DLD1 (cell line): ENCODE results near the gene EXO5.
"Not testable (repeated sequence)": the region's sequence is repeated elsewhere in the genome, so short reads cannot be mapped to it uniquely, and the experiment has no call there.

ENCODE experiments used
- in situ Hi-C: cut with HindIII; loops from 2 replicates; pipeline ENCODE4 v1.10.0; 2017; ENCODE audit warnings: low sequenced_read_pairs

The EXO5 gene, protein sequence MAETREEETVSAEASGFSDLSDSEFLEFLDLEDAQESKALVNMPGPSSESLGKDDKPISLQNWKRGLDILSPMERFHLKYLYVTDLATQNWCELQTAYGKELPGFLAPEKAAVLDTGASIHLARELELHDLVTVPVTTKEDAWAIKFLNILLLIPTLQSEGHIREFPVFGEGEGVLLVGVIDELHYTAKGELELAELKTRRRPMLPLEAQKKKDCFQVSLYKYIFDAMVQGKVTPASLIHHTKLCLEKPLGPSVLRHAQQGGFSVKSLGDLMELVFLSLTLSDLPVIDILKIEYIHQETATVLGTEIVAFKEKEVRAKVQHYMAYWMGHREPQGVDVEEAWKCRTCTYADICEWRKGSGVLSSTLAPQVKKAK

GRCh38 chr1:40508375-40509341 lies at the start of gene EXO5:
Gene EXO5, plus strand, starts transcription at chr1:40508767. Its CDS starts 5,778 bp downstream, at chr1:40514545.
- in situ Hi-C loops, result no loop called here

- in situ Hi-C loops, result no loop called here
Observed at GRCh38 chr1:40462956-40463590, 45.5 kb upstream of the EXO5 start.

- in situ Hi-C loops, result no loop called here
Observed at GRCh38 chr1:40469327-40469726, 39.2 kb upstream of the EXO5 start.

DNA sequence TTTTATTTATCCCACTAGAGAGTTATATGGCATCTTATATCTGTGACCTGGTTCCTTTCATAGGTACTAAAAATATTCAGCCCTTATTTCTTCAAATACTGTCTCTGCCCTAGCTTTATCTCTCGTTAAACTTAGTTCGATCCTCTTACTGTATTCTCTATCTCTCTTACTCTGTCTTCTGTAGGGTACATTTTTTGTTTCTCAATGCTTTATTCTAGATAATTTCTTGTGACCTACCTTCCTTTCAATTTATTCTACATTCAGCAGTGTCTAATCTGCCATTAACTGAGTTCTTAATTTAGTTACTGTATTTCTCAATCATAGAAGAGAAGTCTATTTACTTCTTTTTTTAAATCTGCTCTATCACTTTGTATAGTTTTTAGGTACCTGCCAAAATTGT lies 33.3 kb upstream of the EXO5 start:
- in situ Hi-C loops, result no loop called here

DNA sequence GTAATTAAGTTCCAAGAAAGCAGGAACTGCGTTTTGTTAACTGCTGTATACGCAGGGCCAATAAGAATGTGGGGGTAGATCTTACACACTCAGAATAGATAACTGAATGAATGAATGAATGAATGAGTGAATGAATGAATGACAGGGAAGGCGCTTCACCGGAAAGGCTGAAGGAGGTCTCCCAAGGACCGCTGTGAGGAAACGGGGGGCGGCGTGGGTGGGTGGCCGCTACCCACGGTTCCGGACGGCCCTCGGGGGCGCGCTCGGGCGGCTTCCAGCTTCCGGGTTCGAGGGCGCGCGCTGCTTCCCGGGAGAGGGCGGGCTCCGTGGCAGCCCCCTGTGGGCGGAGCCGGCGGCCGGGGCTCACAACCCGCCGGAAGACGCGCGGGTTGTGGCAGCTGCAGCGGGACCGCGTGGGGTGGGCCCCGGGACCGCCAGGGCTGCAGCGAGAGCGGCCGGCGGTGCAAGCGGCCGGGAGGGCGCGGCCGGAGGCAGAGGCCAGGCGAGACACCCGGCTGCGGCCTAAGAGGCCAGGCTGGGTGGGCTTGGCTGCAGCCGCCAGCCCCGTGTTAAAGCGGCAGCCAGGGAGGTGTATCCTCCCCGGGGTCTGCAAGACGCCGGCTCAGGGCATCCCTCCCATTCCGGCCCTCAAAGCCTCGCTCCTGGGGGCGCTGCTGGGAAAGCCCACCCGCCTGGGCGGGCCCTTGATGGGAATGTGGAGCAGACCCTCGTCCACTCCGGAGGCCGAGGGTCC lies 31.5 kb upstream of the EXO5 start, which contains the start of gene ZFP69:
TSS of gene ZFP69 (plus strand) at position 367 of the 754 bp plus-strand sequence. CDS start 2,072 bp downstream, outside the sequence.
- in situ Hi-C loops, result no loop called here

- in situ Hi-C loops, result no loop called here
Observed at GRCh38 chr1:40477678-40478053, 30.9 kb upstream of the EXO5 start.

- in situ Hi-C loops, result no loop called here
Observed at GRCh38 chr1:40478276-40478675, 30.3 kb upstream of the EXO5 start.

DNA sequence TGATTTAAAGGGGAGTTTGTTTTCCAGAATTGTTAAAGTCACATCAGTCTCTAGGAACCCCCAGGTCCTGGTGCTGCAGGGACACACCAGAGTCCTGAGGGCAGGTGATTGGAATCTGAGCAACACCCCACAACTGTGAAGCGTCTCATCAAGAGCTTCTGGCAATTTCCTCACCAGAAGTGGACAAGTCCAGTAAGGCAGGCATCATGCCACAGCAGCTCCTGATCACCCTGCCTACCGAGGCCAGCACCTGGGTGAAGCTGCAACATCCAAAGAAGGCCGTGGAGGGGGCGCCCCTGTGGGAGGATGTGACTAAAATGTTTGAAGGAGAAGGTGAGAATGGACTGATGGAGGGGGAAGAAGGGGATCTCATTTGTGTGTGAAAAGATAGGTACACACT lies 29.4 kb upstream of the EXO5 start:
- in situ Hi-C loops, result no loop called here

DNA sequence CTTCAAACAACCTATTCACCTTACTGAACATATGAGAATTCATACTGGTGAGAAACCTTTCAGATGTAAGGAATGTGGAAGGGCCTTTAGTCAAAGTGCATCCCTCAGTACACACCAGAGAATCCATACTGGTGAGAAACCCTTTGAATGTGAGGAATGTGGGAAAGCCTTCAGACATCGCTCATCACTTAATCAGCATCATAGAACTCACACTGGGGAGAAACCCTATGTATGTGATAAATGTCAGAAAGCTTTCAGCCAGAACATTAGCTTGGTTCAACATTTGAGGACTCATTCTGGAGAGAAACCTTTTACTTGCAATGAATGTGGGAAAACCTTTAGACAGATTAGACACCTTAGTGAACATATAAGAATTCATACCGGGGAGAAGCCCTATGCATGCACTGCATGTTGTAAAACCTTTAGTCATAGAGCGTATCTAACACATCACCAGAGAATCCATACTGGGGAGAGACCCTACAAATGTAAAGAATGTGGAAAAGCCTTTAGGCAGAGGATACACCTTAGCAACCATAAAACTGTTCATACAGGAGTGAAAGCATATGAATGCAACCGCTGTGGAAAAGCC lies 13.2 kb upstream of the EXO5 start:
- in situ Hi-C loops, result no loop called here

GRCh38 chr1:40502651-40503050 lies 5.9 kb upstream of the EXO5 start:
- in situ Hi-C loops, result not testable (repeated sequence)

- in situ Hi-C loops, result no loop called here
Observed at GRCh38 chr1:40507973-40508372, 594 bp upstream of the EXO5 start.

- in situ Hi-C loops, result no loop called here
Observed at GRCh38 chr1:40519517-40519916, 10.9 kb downstream of the EXO5 start.

GRCh38 chr1:40530735-40531380 lies 22.3 kb downstream of the EXO5 start:
- in situ Hi-C loops, result no loop called here

GRCh38 chr1:40531381-40532061 lies 23.0 kb downstream of the EXO5 start, which contains the start of gene ZNF684:
Gene ZNF684, plus strand, starts transcription at chr1:40531637. Its CDS starts 1,530 bp downstream, at chr1:40533167.
- in situ Hi-C loops, result no loop called here

- in situ Hi-C loops, result no loop called here
Observed at GRCh38 chr1:40532062-40532389, 23.5 kb downstream of the EXO5 start.

- in situ Hi-C loops, result no loop called here
Observed at GRCh38 chr1:40532844-40533424, 24.4 kb downstream of the EXO5 start.

GRCh38 chr1:40534589-40534988 lies 26.0 kb downstream of the EXO5 start:
- in situ Hi-C loops, result no loop called here

- in situ Hi-C loops, result no loop called here
Observed at GRCh38 chr1:40535732-40536131, 27.2 kb downstream of the EXO5 start.

- in situ Hi-C loops, result no loop called here
Observed at GRCh38 chr1:40539338-40539737, 30.8 kb downstream of the EXO5 start.
